GM12892 (cell line): Measurements from ENCODE around the gene MPG.

Experiments used
- POLR2A ChIP-seq: IDR thresholded peaks from 2 replicates; pipeline ENCODE4 v1.6.1; 2011; ENCODE audit warnings: low read depth, low read length, control low read depth
- POLR2AphosphoS5 ChIP-seq: IDR thresholded peaks from 2 replicates; pipeline ENCODE4 v1.6.1; 2011; ENCODE audit warnings: low read depth, low read length, control low read depth
- TAF1 ChIP-seq: IDR thresholded peaks from 2 replicates; pipeline ENCODE4 v1.6.1; 2011; ENCODE audit warnings: low read depth, mild to moderate bottlenecking, control low read depth, low read length, borderline replicate concordance

DNA sequence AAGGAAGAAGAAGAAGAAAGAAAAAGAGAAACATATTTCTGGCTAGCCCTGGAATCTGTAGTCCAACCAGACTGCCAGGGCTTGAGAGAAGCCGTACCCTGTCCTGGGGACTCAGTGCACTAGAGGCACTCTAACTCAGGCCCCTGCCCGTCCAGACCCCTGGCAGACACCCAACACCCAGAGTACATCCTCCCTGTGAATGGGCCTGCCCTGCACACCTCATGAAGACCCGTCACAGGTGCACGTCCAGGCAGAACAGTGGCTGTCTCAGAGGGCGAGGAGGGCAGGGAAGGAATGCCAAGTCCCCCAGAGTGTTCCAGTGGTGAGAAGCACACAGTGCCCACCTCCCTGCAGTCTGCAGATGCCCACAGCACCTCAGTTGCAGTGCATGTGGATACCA, 23.0 kb downstream of the MPG start:
- TF ChIP-seq POLR2AphosphoS5 (no peak), POLR2A (no peak), TAF1 (no peak)
